SK-N-MC (cell line): ENCODE data around the gene UBL7.

Source experiments
- EZH2 ChIP-seq: fragments of 200-600 bp; sonication (generic); IDR thresholded peaks from one replicate; pipeline ENCODE4 v1.6.1; 2017; ENCODE audit warnings: antibody characterized with exemption
- FOXP2 ChIP-seq: optimal IDR thresholded peaks from 2 replicates; pipeline ENCODE3; 2011; ENCODE audit warnings: mild to moderate bottlenecking, moderate library complexity; ENCODE audit not compliant: insufficient read depth; ENCODE audit errors: extremely low read length, control extremely low read depth
- POLR2AphosphoS5 ChIP-seq: IDR thresholded peaks from 2 replicates; pipeline ENCODE4 v1.6.1; 2012; ENCODE audit warnings: mild to moderate bottlenecking, low read depth, low read length, borderline replicate concordance

DNA sequence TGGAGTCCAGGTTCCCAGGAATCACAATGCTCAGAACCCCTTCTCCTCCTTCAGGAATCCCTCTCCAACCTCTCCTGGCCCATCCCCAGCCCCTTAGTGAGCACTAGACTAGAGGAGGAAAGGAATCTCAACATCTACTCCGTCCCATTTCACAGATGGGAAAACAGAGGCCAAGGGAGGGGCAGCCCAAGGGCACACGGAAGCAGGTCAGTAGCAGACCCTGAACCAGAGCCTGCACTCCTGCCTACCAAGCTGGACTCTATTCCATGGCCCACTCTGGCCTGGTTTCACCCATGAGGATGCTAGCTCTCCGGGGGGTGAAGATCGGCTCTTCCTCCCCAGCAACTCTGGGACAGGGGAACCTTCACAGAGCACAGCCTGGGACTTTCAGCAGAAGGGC, 41.5 kb downstream of the UBL7 start:
- TF ChIP-seq POLR2AphosphoS5: no peak
- TF ChIP-seq EZH2: no peak
- no peak for TF ChIP-seq FOXP2
